ENCODE measurements around the gene PTGS1.
A peak's percentile ranks its signal among the peaks of the same experiment; 100 is the strongest.

The PTGS1 gene

DNA sequence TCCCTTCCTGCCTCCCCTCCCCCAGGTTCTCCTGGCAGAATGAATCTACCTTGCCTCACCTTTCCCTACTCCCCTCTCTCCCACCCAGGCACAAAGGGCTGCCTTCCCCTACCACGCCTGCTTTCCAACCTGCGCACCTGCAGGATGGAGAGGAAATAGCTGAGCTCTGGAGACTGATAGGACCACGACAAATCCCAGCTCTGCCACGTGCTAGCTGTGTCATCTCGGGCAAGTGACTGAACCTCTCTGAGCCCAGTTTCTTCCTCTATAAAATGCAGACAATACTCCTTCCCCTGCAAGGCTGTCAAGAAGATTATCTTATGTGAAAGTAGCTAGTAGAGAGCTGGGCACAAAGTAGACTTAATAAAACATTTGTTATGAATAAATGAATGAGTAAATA lies 31.2 kb upstream of the PTGS1 start:
- Histone ChIP-seq H3K4me1 (ENCODE audit: control insufficient read depth, low read depth, low read length) (no peaks in the 10 kb centered on the region), H3K4me2 (ENCODE audit: low read length) (no peak overlapping the region), H3K4ac (ENCODE audit: low read depth, low read length) (no peak overlapping the region), H3K23ac (ENCODE audit: low read length) (no peak overlapping the region), H4K5ac (ENCODE audit: low read length) (no peak overlapping the region), H3K4me3 (ENCODE audit: low read length) (no peak overlapping the region), H3K79me2 (ENCODE audit: control insufficient read depth, insufficient read depth, low read length) (no peaks in the 10 kb centered on the region), H3K56ac (ENCODE audit: low read length) (no peak overlapping the region), H3K79me1 (ENCODE audit: low read length) (no peaks in the 10 kb centered on the region), H2BK15ac (replicated peaks; ENCODE audit: low read depth) (no peak overlapping the region), H3K9ac (ENCODE audit: low read length) (no peak overlapping the region), H2AK5ac (ENCODE audit: low read length) (no peak overlapping the region), H3K36me3 (ENCODE audit: control insufficient read depth, insufficient read depth, low read length) (no peaks in the 10 kb centered on the region), H2BK120ac (ENCODE audit: low read depth, low read length) (no peak overlapping the region), H3K27ac (ENCODE audit: low read depth, low read length) (no peak overlapping the region), H4K8ac (ENCODE audit: low read depth, low read length) (no peak overlapping the region), H2BK5ac (ENCODE audit: low read length) (no peak overlapping the region), H3K27me3 (ENCODE audit: insufficient read depth, low read length, poor library complexity) (no peaks in the 10 kb centered on the region), H3K18ac (ENCODE audit: low read length) (no peak overlapping the region)
- no CpG with 5 or more reads among the region's 5 CpGs for WGBS (ENCODE audit: extremely low coverage, insufficient coverage, low lambda C conversion rate)
- DNase-seq = no peak

DNA sequence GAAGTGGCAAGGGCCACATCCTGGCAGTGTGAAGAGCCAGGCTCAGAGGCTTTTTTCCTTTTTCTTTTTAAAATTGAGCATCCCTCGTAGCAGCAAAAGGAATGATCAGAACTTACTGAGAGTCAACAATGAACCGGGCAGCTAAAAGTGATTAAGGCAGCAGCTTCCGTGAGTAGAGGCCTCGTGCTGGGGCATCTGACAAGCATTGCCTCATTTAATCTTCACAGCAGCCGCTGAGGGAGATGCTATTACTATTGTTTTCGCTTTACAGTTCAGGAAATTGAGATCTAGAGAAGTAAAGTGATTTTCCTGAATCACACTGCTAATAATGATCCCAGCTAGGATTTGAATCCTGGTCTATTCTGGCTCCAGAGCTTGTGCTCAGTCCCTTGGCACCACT lies 30.7 kb upstream of the PTGS1 start:
- Histone ChIP-seq H3K79me2 (ENCODE audit: control insufficient read depth, insufficient read depth, low read length) (no peaks in the 10 kb centered on the region), H3K79me1 (ENCODE audit: low read length) (no peaks in the 10 kb centered on the region), H3K23ac (ENCODE audit: low read length) (no peak overlapping the region), H3K4me3 (ENCODE audit: low read length) (no peak overlapping the region), H3K27me3 (ENCODE audit: insufficient read depth, low read length, poor library complexity) (no peaks in the 10 kb centered on the region), H3K4ac (ENCODE audit: low read depth, low read length) (no peak overlapping the region), H2BK120ac (ENCODE audit: low read depth, low read length) (no peak overlapping the region), H2BK15ac (replicated peaks; ENCODE audit: low read depth) (no peak overlapping the region), H2AK5ac (ENCODE audit: low read length) (no peak overlapping the region), H3K4me2 (ENCODE audit: low read length) (no peak overlapping the region), H4K8ac (ENCODE audit: low read depth, low read length) (no peak overlapping the region), H4K5ac (ENCODE audit: low read length) (no peak overlapping the region), H3K27ac (ENCODE audit: low read depth, low read length) (no peak overlapping the region), H3K9ac (ENCODE audit: low read length) (no peak overlapping the region), H3K18ac (ENCODE audit: low read length) (no peak overlapping the region), H2BK5ac (ENCODE audit: low read length) (no peak overlapping the region), H3K36me3 (ENCODE audit: control insufficient read depth, insufficient read depth, low read length) (no peaks in the 10 kb centered on the region), H3K4me1 (ENCODE audit: control insufficient read depth, low read depth, low read length) (no peaks in the 10 kb centered on the region), H3K56ac (ENCODE audit: low read length) (no peak overlapping the region)
- no peak for DNase-seq
- WGBS (ENCODE audit: extremely low coverage, insufficient coverage, low lambda C conversion rate) = no CpG with 5 or more reads among the region's 6 CpGs

DNA sequence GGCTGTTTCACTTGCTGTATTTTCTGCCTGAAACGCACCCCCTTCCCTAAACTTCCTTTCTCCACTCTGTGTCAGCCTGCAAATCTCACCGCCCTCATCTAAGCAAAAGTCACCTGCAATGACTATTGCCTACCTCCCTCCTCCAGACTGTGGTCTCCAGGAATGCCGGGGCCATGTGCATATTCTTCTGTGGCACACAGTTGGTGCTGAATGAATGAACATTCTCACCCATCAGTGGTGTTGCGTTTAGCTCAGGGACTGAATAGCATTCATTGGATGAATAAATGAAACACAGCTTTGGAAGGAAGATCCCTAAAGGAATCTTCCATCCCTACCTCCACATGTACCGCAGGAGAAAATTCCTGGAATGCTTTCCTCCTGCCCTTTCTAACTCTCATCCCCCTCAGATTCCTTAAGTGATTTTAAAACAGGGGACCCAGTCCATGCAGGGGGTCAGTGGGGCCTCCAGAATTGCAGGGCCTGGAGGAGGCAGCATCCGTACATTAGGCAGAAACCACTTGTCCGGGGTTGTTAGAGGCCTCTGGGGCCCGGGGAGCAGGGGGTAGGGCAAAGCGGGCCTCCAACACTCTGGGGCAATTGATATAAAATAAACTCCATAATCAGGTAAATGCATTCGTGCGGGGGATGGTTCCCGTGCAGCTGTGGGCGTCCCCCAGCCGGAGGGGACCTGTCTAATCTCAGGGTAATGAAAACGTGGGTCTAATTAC lies 28.3 kb upstream of the PTGS1 start:
- Histone ChIP-seq H3K4ac (ENCODE audit: low read depth, low read length) (no peak overlapping the region), H3K79me2 (ENCODE audit: control insufficient read depth, insufficient read depth, low read length) (no peaks in the 10 kb centered on the region), H4K5ac (ENCODE audit: low read length) (no peak overlapping the region), H3K4me3 (ENCODE audit: low read length) (no peak overlapping the region), H3K4me1 (ENCODE audit: control insufficient read depth, low read depth, low read length) (no peaks in the 10 kb centered on the region), H4K8ac (ENCODE audit: low read depth, low read length) (no peak overlapping the region), H2BK15ac (replicated peaks; ENCODE audit: low read depth) (no peak overlapping the region), H3K9ac (ENCODE audit: low read length) (no peak overlapping the region), H2BK5ac (ENCODE audit: low read length) (no peak overlapping the region), H3K27me3 (ENCODE audit: insufficient read depth, low read length, poor library complexity) (no peaks in the 10 kb centered on the region), H2BK120ac (ENCODE audit: low read depth, low read length) (no peak overlapping the region), H3K23ac (ENCODE audit: low read length) (no peak overlapping the region), H3K79me1 (ENCODE audit: low read length) (no peaks in the 10 kb centered on the region), H3K36me3 (ENCODE audit: control insufficient read depth, insufficient read depth, low read length) (no peaks in the 10 kb centered on the region), H3K18ac (ENCODE audit: low read length) (no peak overlapping the region), H2AK5ac (ENCODE audit: low read length) (no peak overlapping the region), H3K4me2 (ENCODE audit: low read length) (no peak overlapping the region), H3K27ac (ENCODE audit: low read depth, low read length) (no peak overlapping the region), H3K56ac (ENCODE audit: low read length) (no peak overlapping the region)
- no CpG with 5 or more reads among the region's 15 CpGs for WGBS (ENCODE audit: extremely low coverage, insufficient coverage, low lambda C conversion rate)
- peak; percentile 32 for DNase-seq

DNA sequence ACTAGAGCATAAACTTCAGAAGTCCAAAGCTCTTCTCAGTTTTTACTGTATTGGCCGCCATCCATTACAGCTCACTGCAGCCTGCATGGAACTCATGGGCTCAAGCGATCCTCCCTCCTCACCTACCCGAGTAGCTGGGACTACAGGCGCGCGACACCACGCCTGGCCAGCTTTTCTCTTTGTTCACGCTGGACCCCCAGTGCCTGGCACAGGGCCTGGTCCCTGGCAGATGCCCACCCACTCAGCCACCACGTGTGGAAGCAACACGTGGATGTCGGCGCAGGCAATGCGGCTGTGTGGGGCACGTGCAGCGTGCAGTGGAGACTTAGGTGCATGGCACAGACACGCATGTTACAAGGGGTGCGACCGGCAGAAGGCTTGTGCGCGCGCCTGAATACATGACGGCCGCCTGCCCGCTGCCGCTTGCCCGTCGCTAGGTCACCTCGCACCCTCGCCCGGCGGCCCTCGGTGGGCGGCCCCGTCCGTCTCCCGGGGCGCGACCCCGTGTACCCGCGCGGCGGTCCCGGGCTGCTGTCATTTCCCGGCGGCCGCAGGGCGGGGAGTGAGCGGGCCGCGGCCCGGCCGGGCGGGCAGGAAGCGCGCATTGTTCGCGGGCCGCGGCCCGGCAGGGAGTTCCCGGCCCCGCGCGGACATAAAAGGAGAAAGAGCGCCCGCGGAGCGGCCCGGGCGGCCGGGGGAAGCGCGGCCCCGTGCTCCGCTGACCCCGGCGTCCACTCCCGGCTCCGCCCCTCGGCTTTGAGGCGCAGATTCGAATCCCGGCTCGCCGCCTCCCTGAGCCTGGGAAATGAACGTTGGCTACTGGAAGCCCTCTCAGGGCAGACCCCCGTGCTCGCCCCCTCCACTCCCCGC lies 24.1 kb upstream of the PTGS1 start:
- Histone ChIP-seq H3K18ac (ENCODE audit: low read length) (peak overlapping the region; percentile 11), H3K79me2 (ENCODE audit: control insufficient read depth, insufficient read depth, low read length) (no peaks in the 10 kb centered on the region), H3K4me3 (ENCODE audit: low read length) (peak overlapping the region; percentile 33), H2AK5ac (ENCODE audit: low read length) (no peak overlapping the region), H4K8ac (ENCODE audit: low read depth, low read length) (no peak overlapping the region), H3K9ac (ENCODE audit: low read length) (peak overlapping the region; percentile 69), H3K27me3 (ENCODE audit: insufficient read depth, low read length, poor library complexity) (no peaks in the 10 kb centered on the region), H2BK5ac (ENCODE audit: low read length) (no peak overlapping the region), H3K23ac (ENCODE audit: low read length) (no peak overlapping the region), H2BK120ac (ENCODE audit: low read depth, low read length) (no peak overlapping the region), H3K4ac (ENCODE audit: low read depth, low read length) (no peak overlapping the region), H3K4me1 (ENCODE audit: control insufficient read depth, low read depth, low read length) (no peaks in the 10 kb centered on the region), H3K79me1 (ENCODE audit: low read length) (no peaks in the 10 kb centered on the region), H2BK15ac (replicated peaks; ENCODE audit: low read depth) (no peak overlapping the region), H3K36me3 (ENCODE audit: control insufficient read depth, insufficient read depth, low read length) (no peaks in the 10 kb centered on the region), H3K4me2 (ENCODE audit: low read length) (peak overlapping the region; percentile 99), H3K56ac (ENCODE audit: low read length) (peak overlapping the region; percentile 92), H4K5ac (ENCODE audit: low read length) (no peak overlapping the region), H3K27ac (ENCODE audit: low read depth, low read length) (no peak overlapping the region)
- peak; percentile 53 for DNase-seq
- WGBS (ENCODE audit: extremely low coverage, insufficient coverage, low lambda C conversion rate) = no CpG with 5 or more reads among the region's 90 CpGs

DNA sequence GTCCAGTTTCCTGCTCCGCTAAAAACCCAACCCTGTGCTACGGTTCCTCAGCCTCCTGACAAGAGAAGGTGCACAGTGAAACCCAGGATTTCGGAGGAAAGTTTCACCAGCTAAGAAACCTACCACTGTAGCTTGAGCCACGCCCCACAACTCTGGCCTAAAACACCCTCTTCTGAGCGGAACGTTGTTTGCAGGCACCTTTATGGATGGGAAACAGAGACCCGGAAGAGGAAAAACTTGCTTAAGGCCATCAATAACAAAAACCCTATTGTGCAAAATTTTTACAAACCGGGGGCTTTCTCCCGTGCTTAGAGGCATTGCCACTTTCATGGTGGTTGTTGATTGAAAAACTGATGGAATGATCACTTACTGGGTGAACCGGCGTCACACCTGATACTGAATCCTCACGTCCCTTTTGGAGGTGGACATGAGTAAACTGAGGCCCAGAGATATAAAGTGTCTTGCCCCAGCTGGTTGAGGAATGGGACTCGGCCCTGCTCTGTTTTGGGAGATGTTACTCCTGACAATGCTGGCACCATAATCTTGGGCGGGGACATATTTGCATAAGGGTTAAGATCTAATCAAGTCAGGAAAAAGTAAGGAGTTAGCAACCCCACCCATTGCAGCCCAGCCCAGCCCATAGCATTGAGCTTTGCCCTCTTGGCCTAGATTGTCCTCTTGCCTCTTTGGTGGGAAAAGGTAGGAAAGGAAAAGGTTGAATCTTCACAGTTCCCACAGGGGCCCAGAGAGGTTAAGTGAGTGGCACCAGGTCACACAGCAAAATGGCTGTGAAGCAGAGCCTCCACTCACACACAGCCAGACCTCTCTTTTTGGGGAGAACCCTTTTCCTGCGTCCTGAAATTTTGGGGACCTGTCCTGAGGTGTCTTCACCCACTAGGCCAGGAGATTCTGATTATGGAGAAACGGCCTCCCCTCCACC lies 23.2 kb upstream of the PTGS1 start:
- peak overlapping the region; percentile 33 for H3K4me3 ChIP-seq (ENCODE audit: low read length)
- H3K27me3 ChIP-seq (ENCODE audit: insufficient read depth, low read length, poor library complexity) = no peaks in the 10 kb centered on the region
- no peak overlapping the region for H4K8ac ChIP-seq (ENCODE audit: low read depth, low read length)
- H3K56ac ChIP-seq (ENCODE audit: low read length) = peak overlapping the region; percentile 79
- H3K79me2 ChIP-seq (ENCODE audit: control insufficient read depth, insufficient read depth, low read length) = no peaks in the 10 kb centered on the region
- no peak overlapping the region for H2BK120ac ChIP-seq (ENCODE audit: low read depth, low read length)
- no peaks in the 10 kb centered on the region for H3K79me1 ChIP-seq (ENCODE audit: low read length)
- no peak overlapping the region for H3K27ac ChIP-seq (ENCODE audit: low read depth, low read length)
- no peak overlapping the region for H3K4ac ChIP-seq (ENCODE audit: low read depth, low read length)
- H3K4me2 ChIP-seq (ENCODE audit: low read length) = peak overlapping the region; percentile 84
- DNase-seq = peak; percentile 60
- H3K9ac ChIP-seq (ENCODE audit: low read length) = peak overlapping the region; percentile 69
- H3K18ac ChIP-seq (ENCODE audit: low read length) = peak overlapping the region; percentile 11
- H3K4me1 ChIP-seq (ENCODE audit: control insufficient read depth, low read depth, low read length) = no peaks in the 10 kb centered on the region
- no peak overlapping the region for H2BK15ac ChIP-seq (replicated peaks; ENCODE audit: low read depth)
- H4K5ac ChIP-seq (ENCODE audit: low read length) = no peak overlapping the region
- no CpG with 5 or more reads among the region's 16 CpGs for WGBS (ENCODE audit: extremely low coverage, insufficient coverage, low lambda C conversion rate)
- no peak overlapping the region for H3K23ac ChIP-seq (ENCODE audit: low read length)
- no peak overlapping the region for H2AK5ac ChIP-seq (ENCODE audit: low read length)
- H3K36me3 ChIP-seq (ENCODE audit: control insufficient read depth, insufficient read depth, low read length) = no peaks in the 10 kb centered on the region
- no peak overlapping the region for H2BK5ac ChIP-seq (ENCODE audit: low read length)
